Breast epithelium (tissue), 3 donors: ENCODE results near the gene EARS2.

Experiments used
- CTCF ChIP-seq, 3 donors: fragments of 450-650 bp; IDR thresholded peaks; one replicate each; pipeline ENCODE4 v1.5.1; 2016 to 2017; ENCODE audit warnings: antibody characterized with exemption in 3 of 3, mild to moderate bottlenecking in 3 of 3, moderate library complexity in 3 of 3
- POLR2A ChIP-seq: fragments of 450-650 bp; IDR thresholded peaks from one replicate; pipeline ENCODE4 v1.6.1; 2016; ENCODE audit warnings: antibody characterized with exemption, mild to moderate bottlenecking, moderate library complexity
- POLR2AphosphoS5 ChIP-seq, 3 donors: sonication (generic); formaldehyde crosslinking; IDR thresholded peaks; one replicate each; pipeline ENCODE4 v1.6.1; 2017; ENCODE audit warnings: antibody characterized with exemption in 3 of 3

- TF ChIP-seq POLR2A (no peak), POLR2AphosphoS5 (IDR thresholded peaks at IDR 0.05) (no peak), CTCF (IDR thresholded peaks at IDR 0.05) (no peak)
Observed at GRCh38 chr16:23567602-23568001, 10.5 kb upstream of the EARS2 start.
